ENCODE data around the gene STOML3. TPM values are rescaled to one million over a fixed set of nuclear protein-coding genes. Genes with fewer than 3 reads are reported as not detected.

The STOML3 gene
- total RNA-seq, 1 experiment from 2014 or later = not detected

GRCh38 chr13:39040206-39040605, 49.6 kb upstream of the STOML3 start (continued):
- TF ChIP-seq ZNF281 (CRISPR knock-in tag; IDR thresholded peaks at IDR 0.05) = no peak

- no peak for ATAC-seq
- Mint-ChIP-seq H3K27me3 (ENCODE audit: low read depth) (no peaks in the 10 kb centered on the region), H3K36me3 (peaks cover 5% of the 10 kb centered on the region), H3K4me1 (peaks cover 26% of the 10 kb centered on the region), H3K4me3 (peak overlapping the region; percentile 92), H3K27ac (no peak overlapping the region), H3K9me3 (no peaks in the 10 kb centered on the region)
- ChIA-PET POLR2A (no interaction called here), CTCF (no interaction called here)
- no peak for DNase-seq (ENCODE audit: low spot score)
- TF ChIP-seq CDX4 (CRISPR knock-in tag; IDR thresholded peaks at IDR 0.05; ENCODE audit: borderline replicate concordance) (no peak), ZNF232 (CRISPR knock-in tag; IDR thresholded peaks at IDR 0.05) (no peak), NFATC4 (CRISPR knock-in tag; IDR thresholded peaks at IDR 0.05) (no peak), CREB1 (CRISPR knock-in tag; IDR thresholded peaks at IDR 0.05) (no peak), E2F4 (CRISPR knock-in tag; IDR thresholded peaks at IDR 0.05; ENCODE audit: borderline replicate concordance, low read depth) (no peak), CBFB (CRISPR knock-in tag; IDR thresholded peaks at IDR 0.05; ENCODE audit: low read depth) (no peak), AFF4 (CRISPR knock-in tag; IDR thresholded peaks at IDR 0.05; ENCODE audit: borderline replicate concordance) (no peak), IRF2 (CRISPR knock-in tag; IDR thresholded peaks at IDR 0.05; ENCODE audit: borderline replicate concordance, low read depth) (no peak), ATF6 (CRISPR knock-in tag; IDR thresholded peaks at IDR 0.05) (no peak), FOXP4 (CRISPR knock-in tag; IDR thresholded peaks at IDR 0.05) (no peak), ARID4B (CRISPR knock-in tag; IDR thresholded peaks at IDR 0.05; ENCODE audit: borderline replicate concordance) (no peak), PRRX2 (CRISPR knock-in tag; IDR thresholded peaks at IDR 0.05) (no peak), RELA (CRISPR knock-in tag; IDR thresholded peaks at IDR 0.05; ENCODE audit: borderline replicate concordance) (no peak), MAX (CRISPR knock-in tag; IDR thresholded peaks at IDR 0.05) (no peak), ZNF425 (CRISPR knock-in tag; conservative IDR thresholded peaks at IDR 0.05) (no peak)
Measured at GRCh38 chr13:39039041-39039440, 48.4 kb upstream of the STOML3 start.
